Progenitor cell of endocrine pancreas (in vitro differentiated cells): ENCODE data around the gene CPNE6. TPM values are rescaled to one million over a fixed set of nuclear protein-coding genes. Genes with fewer than 3 reads are reported as not detected.

Experiments used
- DNase-seq: peaks from one replicate; pipeline ENCODE4 v3.0.0; 2021; ENCODE audit warnings: low spot score; ENCODE audit not compliant: unreplicated experiment
- H3K27ac Mint-ChIP-seq: 2 replicates; pipeline ENCODE4 v1.8.0; 2021; ENCODE audit warnings: mild to moderate bottlenecking, moderate library complexity, mixed read lengths
- H3K27me3 Mint-ChIP-seq: 2 replicates; pipeline ENCODE4 v1.8.0; 2021; ENCODE audit warnings: mixed read lengths
- H3K36me3 Mint-ChIP-seq: 2 replicates; pipeline ENCODE4 v1.8.0; 2022; ENCODE audit warnings: mixed read lengths; ENCODE audit not compliant: insufficient read depth
- H3K4me1 Mint-ChIP-seq: 2 replicates; pipeline ENCODE4 v1.8.0; 2021; ENCODE audit warnings: low read depth, mixed read lengths
- H3K4me3 Mint-ChIP-seq: 2 replicates; pipeline ENCODE4 v1.8.0; 2021; ENCODE audit warnings: low read depth, mild to moderate bottlenecking, moderate library complexity, mixed read lengths
- H3K9me3 Mint-ChIP-seq: 2 replicates; pipeline ENCODE4 v1.8.0; 2021; ENCODE audit warnings: low read depth, mixed read lengths
- CTCF ChIP-seq: fragments of 200-600 bp; sonication (generic); IDR thresholded peaks from one replicate; pipeline ENCODE4 v1.5.0; 2021; ENCODE audit warnings: antibody characterized with exemption, mild to moderate bottlenecking; ENCODE audit not compliant: unreplicated experiment
- total RNA-seq: library from RNA; stranded (reverse); gene quantifications from 2 replicates; pipeline ENCODE4 v1.2.1, GENCODE V29; 2021

The CPNE6 gene
- total RNA-seq, 1 donor from 2014 or later, result not detected

- no peak for DNase-seq
- TF ChIP-seq CTCF, result no peak
- Mint-ChIP-seq H3K27me3 (peaks cover 13% of the 10 kb centered on the region), H3K27ac (no peak overlapping the region), H3K36me3 (no peaks in the 10 kb centered on the region), H3K4me3 (no peak overlapping the region), H3K9me3 (no peaks in the 10 kb centered on the region), H3K4me1 (no peaks in the 10 kb centered on the region)
Measured at GRCh38 chr14:24068711-24069410, 2.5 kb upstream of the CPNE6 start.

GRCh38 chr14:24069411-24069735 lies 2.0 kb upstream of the CPNE6 start:
- Mint-ChIP-seq H3K9me3 (no peaks in the 10 kb centered on the region), H3K36me3 (no peaks in the 10 kb centered on the region), H3K27ac (no peak overlapping the region), H3K27me3 (peaks cover 13% of the 10 kb centered on the region), H3K4me1 (no peaks in the 10 kb centered on the region), H3K4me3 (no peak overlapping the region)
- no peak for TF ChIP-seq CTCF
- no peak for DNase-seq

DNA sequence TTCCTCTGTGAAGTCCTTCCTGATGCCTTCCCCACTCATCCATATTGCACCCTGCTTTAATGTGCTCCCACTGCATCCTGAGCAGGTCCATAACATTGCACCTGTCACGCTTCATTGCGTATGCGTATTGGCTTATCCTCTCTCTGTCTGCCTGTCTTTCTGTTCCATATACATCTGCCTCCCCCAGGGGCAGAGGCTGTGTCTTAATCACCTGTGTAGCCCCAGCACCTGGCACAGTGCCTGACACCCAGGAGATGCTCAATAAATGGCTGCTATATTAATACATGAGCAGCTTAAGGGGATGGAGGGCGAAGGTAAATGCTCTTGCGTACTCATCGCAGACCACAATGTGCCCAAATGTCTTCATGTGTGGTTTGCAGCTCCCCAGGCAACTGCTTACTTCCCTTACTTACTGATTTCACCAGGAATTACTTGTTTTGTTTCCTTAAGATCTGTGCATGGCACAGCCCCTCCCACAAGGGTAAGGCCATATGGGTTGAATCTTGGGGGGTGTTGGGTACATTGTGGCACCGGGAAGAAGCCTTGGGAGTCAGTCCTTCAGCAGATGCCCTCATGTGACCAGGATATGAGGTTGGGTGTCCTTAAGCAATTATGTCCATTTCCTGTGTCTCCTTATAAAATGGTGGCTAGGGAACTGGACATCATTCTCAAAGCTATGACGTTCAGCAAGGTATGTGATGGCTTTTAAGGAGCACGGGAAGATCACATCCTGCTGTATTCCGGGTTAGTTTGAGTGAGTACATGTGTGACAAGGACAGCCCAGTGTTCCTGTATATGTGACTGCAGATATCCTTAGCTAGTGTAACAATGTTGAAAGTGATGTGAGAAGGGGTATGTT lies 848 bp upstream of the CPNE6 start:
- H3K27me3 Mint-ChIP-seq, result peaks cover 13% of the 10 kb centered on the region
- H3K4me1 Mint-ChIP-seq, result no peaks in the 10 kb centered on the region

DNA sequence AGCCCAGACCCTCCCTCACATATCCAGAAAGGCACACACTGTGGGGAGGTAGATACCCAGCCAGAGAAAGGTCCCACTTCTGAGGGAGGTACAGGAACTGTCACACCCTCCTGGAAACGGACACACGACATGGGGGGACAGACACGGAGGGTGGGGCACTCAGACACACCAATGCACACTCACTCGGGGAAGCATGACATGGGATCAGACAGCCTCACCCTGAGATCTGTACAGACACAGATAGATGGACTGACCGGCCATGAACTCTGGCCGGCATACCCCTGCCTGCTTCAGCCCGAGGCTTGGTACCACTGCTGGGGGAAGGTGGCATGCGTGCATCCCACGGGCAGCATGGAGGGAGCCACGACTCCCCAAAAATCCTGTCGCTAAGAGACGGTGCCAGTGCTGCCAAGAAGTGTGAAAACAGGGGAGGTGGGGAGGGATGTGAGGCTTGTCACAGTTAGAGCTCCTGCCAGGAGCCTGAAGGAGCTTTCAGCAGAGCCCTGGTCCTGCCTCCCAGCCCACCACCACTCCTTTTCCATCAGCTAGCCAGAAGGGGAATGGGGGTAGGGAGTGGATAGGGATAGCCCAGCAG lies 571 bp downstream of the CPNE6 start:
- no peaks in the 10 kb centered on the region for H3K4me1 Mint-ChIP-seq
- no peak overlapping the region for H3K27ac Mint-ChIP-seq
- DNase-seq, result no peak
- no peak for TF ChIP-seq CTCF
- no peaks in the 10 kb centered on the region for H3K36me3 Mint-ChIP-seq
- peaks cover 13% of the 10 kb centered on the region for H3K27me3 Mint-ChIP-seq
- H3K9me3 Mint-ChIP-seq, result no peaks in the 10 kb centered on the region
- H3K4me3 Mint-ChIP-seq, result no peak overlapping the region

More for the DNA sequence above, 848 bp upstream of the CPNE6 start:
- no peaks in the 10 kb centered on the region for H3K36me3 Mint-ChIP-seq
- DNase-seq, result no peak
- no peak for TF ChIP-seq CTCF
- no peak overlapping the region for H3K4me3 Mint-ChIP-seq
- H3K27ac Mint-ChIP-seq, result no peak overlapping the region
- no peaks in the 10 kb centered on the region for H3K9me3 Mint-ChIP-seq

DNA sequence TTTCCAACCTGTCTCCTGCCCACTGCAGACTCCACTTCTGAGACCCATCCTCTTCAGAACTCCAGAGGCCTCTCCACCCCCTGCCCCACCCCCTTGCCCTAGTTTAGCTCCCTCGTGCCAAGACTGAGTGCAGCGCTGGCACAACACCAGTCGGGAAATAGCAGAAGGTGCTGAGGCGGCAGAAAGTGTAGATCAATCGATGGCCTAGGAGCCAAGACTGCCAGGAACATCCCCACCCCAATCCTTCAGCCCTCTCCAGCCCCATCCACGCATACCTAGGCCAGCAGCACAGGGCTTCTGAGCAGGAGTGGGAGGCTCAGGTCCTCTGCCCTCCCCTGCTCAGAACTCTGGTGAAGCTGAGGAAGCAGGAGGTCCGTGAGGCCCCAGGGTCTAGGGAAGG lies 1.1 kb downstream of the CPNE6 start:
- no peak for DNase-seq
- Mint-ChIP-seq H3K27me3 (peaks cover 13% of the 10 kb centered on the region), H3K27ac (no peak overlapping the region)

More for the DNA sequence above, 1.1 kb downstream of the CPNE6 start:
- H3K36me3 Mint-ChIP-seq, result no peaks in the 10 kb centered on the region
- no peaks in the 10 kb centered on the region for H3K4me1 Mint-ChIP-seq
- H3K4me3 Mint-ChIP-seq, result no peak overlapping the region
- H3K9me3 Mint-ChIP-seq, result no peaks in the 10 kb centered on the region
- TF ChIP-seq CTCF, result no peak
